Activated naive CD4-positive, alpha-beta T cell treated with anti-CD3 and anti-CD28 coated beads, Interleukin-2, amount 50 U/mL, for 16 hours (primary cell): Measurements from ENCODE around the gene LMNB1.
A peak's percentile ranks its signal among the peaks of the same experiment; 100 is the strongest.
"Not testable (repeated sequence)": the region's sequence is repeated elsewhere in the genome, so short reads cannot be mapped to it uniquely, and the experiment has no call there.

Experiments used
- DNase-seq: peaks from one replicate; pipeline ENCODE4 v3.0.0-alpha.2; 2020

LMNB1 gene

GRCh38 chr5:126780165-126780827 is 3.4 kb downstream of the LMNB1 start:
- DNase-seq = peak; percentile 48

GRCh38 chr5:126788409-126788808 is 11.5 kb downstream of the LMNB1 start:
- DNase-seq = not testable (repeated sequence)

- no peak for DNase-seq
Measured at GRCh38 chr5:126793097-126793496, 16.2 kb downstream of the LMNB1 start.

GRCh38 chr5:126793648-126794047 is 16.7 kb downstream of the LMNB1 start:
- DNase-seq = not testable (repeated sequence)

- no peak for DNase-seq
Measured at GRCh38 chr5:126794157-126794828, 17.4 kb downstream of the LMNB1 start.

GRCh38 chr5:126799780-126800179 is 22.8 kb downstream of the LMNB1 start:
- DNase-seq = no peak

GRCh38 chr5:126801174-126801991 is 24.4 kb downstream of the LMNB1 start:
- no peak for DNase-seq

- no peak for DNase-seq
Measured at GRCh38 chr5:126801992-126802294, 25.0 kb downstream of the LMNB1 start.

GRCh38 chr5:126805063-126805462 is 28.1 kb downstream of the LMNB1 start:
- DNase-seq = no peak

- no peak for DNase-seq
Measured at GRCh38 chr5:126808521-126808988, 31.6 kb downstream of the LMNB1 start.

GRCh38 chr5:126809916-126810315 is 33.0 kb downstream of the LMNB1 start:
- no peak for DNase-seq

- DNase-seq = no peak
Measured at GRCh38 chr5:126810596-126811380, 33.9 kb downstream of the LMNB1 start.

GRCh38 chr5:126811515-126812198 is 34.7 kb downstream of the LMNB1 start:
- DNase-seq = peak; percentile 33

GRCh38 chr5:126812199-126812570 is 35.2 kb downstream of the LMNB1 start:
- DNase-seq = no peak

GRCh38 chr5:126813799-126814198 is 36.9 kb downstream of the LMNB1 start:
- not testable (repeated sequence) for DNase-seq

- DNase-seq = no peak
Measured at GRCh38 chr5:126814721-126815404, 37.9 kb downstream of the LMNB1 start.

- DNase-seq = no peak
Measured at GRCh38 chr5:126816649-126817048, 39.7 kb downstream of the LMNB1 start.

- no peak for DNase-seq
Measured at GRCh38 chr5:126818736-126819135, 41.8 kb downstream of the LMNB1 start.

- no peak for DNase-seq
Measured at GRCh38 chr5:126819253-126819652, 42.3 kb downstream of the LMNB1 start.

- DNase-seq = no peak
Measured at GRCh38 chr5:126826619-126827215, 49.8 kb downstream of the LMNB1 start.

GRCh38 chr5:126829098-126829497 is 52.2 kb downstream of the LMNB1 start:
- no peak for DNase-seq
